HepG2 (cell line): Measurements from ENCODE around the gene IFT122. TPM values are rescaled to one million over a fixed set of nuclear protein-coding genes. Genes with fewer than 3 reads are reported as not detected.

ENCODE experiments used
- ATAC-seq: fragments of 200-7000 bp; cut with Tn5 transposase; 3 replicates; pipeline ENCODE4 v1.9.1; 2020; ENCODE audit warnings: mild to moderate bottlenecking, moderate library complexity
- BruUV-seq: library from RNA; stranded (reverse); fragments of 400-500 nt; replicated peaks from 2 replicates; lab custom pipeline; 2021; lab: Mats Ljungman, UMichigan
- CTCF ChIA-PET: fragments of 300-600 bp; formaldehyde crosslinking; extraction: SDS; loops from one replicate; lab custom pipeline; 2021; ENCODE audit warnings: low total read pairs, inconsistent platforms, low intra/inter-chr PET ratio; lab: Yijun Ruan, JAX
- POLR2A ChIA-PET: fragments of 350-600 bp; sonication (Branson Sonifier 250); formaldehyde crosslinking; loops from one replicate; lab custom pipeline; 2020; ENCODE audit warnings: antibody characterized with exemption, inconsistent platforms; lab: Yijun Ruan, JAX
- DNase-seq: peaks from one replicate; pipeline ENCODE4 v3.0.0-alpha.2; 2015; ENCODE audit warnings: low spot score
- FAIRE-seq: peaks from 3 replicates; lab custom pipeline; 2011; peaks lifted over from hg19 to GRCh38; lab: Jason Lieb, UNC
- H2AFZ ChIP-seq: one replicate; pipeline ENCODE4 v1.6.1; 2011; ENCODE audit warnings: low read length, inconsistent platforms
- H3K27ac ChIP-seq: fragments of 300-600 bp; 3 replicates; pipeline ENCODE4 v1.8.0; 2011; ENCODE audit warnings: mixed run types, mild to moderate bottlenecking, mixed read lengths, low read length, inconsistent platforms; ENCODE audit not compliant: insufficient read depth; ENCODE audit errors: extremely low read length
- H3K27me3 ChIP-seq, 2 experiments: fragments of 200-600 bp in 1 of 2; 2 replicates in 1 of 2; 3 replicates in 1 of 2; pipeline versions ENCODE4 v1.6.0 to v1.8.0; 2011; ENCODE audit warnings: low read length in 2 of 2, mild to moderate bottlenecking in 2 of 2, moderate library complexity in 2 of 2, inconsistent platforms in 1 of 2; ENCODE audit not compliant: insufficient read depth in 2 of 2, control insufficient read depth in 1 of 2
- H3K36me3 ChIP-seq, 2 experiments: fragments of 200-600 bp in 1 of 2; replicated peaks in 1 of 2; 2 replicates in 1 of 2; 3 replicates in 1 of 2; pipeline versions ENCODE4 v1.5.1 to v1.8.0; 2011; ENCODE audit warnings: low read length in 2 of 2, inconsistent platforms in 1 of 2; ENCODE audit not compliant: insufficient read depth in 2 of 2, control insufficient read depth in 1 of 2
- H3K4me1 ChIP-seq: 2 replicates; pipeline ENCODE4 v1.5.1; 2012; ENCODE audit warnings: low read length, inconsistent platforms; ENCODE audit not compliant: insufficient read depth
- H3K4me2 ChIP-seq: 2 replicates; pipeline ENCODE4 v1.6.0; 2011; ENCODE audit warnings: low read depth, low read length, inconsistent platforms
- H3K4me3 ChIP-seq, 3 experiments: fragments of 200-600 bp in 1 of 3; sonication (generic), shearing (Covaris generic) in 1 of 3; replicated peaks in 1 of 3; 2 replicates each; pipeline ENCODE4 v1.5.1; 2011 to 2016; ENCODE audit warnings: low read length in 3 of 3, inconsistent platforms in 2 of 3, low read depth in 2 of 3, mild to moderate bottlenecking in 2 of 3, control low read depth in 1 of 3, mixed read lengths in 1 of 3; ENCODE audit not compliant: insufficient read depth in 1 of 3
- H3K79me2 ChIP-seq: one replicate; pipeline ENCODE4 v1.6.1; 2011; ENCODE audit warnings: low read length, inconsistent platforms; ENCODE audit not compliant: insufficient read depth
- H3K9ac ChIP-seq: 2 replicates; pipeline ENCODE4 v1.6.0; 2011; ENCODE audit warnings: mild to moderate bottlenecking, low read depth, low read length, inconsistent platforms; ENCODE audit not compliant: insufficient read depth
- H3K9me3 ChIP-seq: 2 replicates; pipeline ENCODE4 v1.5.1; 2012; ENCODE audit warnings: mild to moderate bottlenecking, low read length
- H4K20me1 ChIP-seq: 2 replicates; pipeline ENCODE4 v1.6.0; 2011; ENCODE audit warnings: inconsistent platforms, mild to moderate bottlenecking, low read length, moderate library complexity; ENCODE audit not compliant: insufficient read depth
- KIAA2018 ChIP-seq: sonication (generic); formaldehyde crosslinking; IDR thresholded peaks from 2 replicates; pipeline ENCODE4 v1.5.0; 2020; ENCODE audit warnings: mild to moderate bottlenecking, missing genetic modification reagents, borderline replicate concordance
- MED13 ChIP-seq: sonication (generic); formaldehyde crosslinking; IDR thresholded peaks from 2 replicates; pipeline ENCODE4 v1.5.0; 2020; ENCODE audit warnings: missing genetic modification reagents
- SIN3A ChIP-seq: IDR thresholded peaks from 2 replicates; pipeline ENCODE4 v1.6.1; 2011; ENCODE audit warnings: low read depth, mild to moderate bottlenecking, control low read depth, low read length, borderline replicate concordance
- ZNF337 ChIP-seq: sonication (generic); formaldehyde crosslinking; IDR thresholded peaks from 2 replicates; pipeline ENCODE4 v1.5.1; 2020; ENCODE audit warnings: missing genetic modification reagents, low read depth, mild to moderate bottlenecking, borderline replicate concordance
- ZNF790 ChIP-seq: sonication (generic); formaldehyde crosslinking; IDR thresholded peaks from 2 replicates; pipeline ENCODE4 v1.8.0; 2022; ENCODE audit warnings: missing genetic modification reagents, mild to moderate bottlenecking, borderline replicate concordance
- ZSCAN5A ChIP-seq: sonication (generic); formaldehyde crosslinking; IDR thresholded peaks from 2 replicates; pipeline ENCODE4 v1.8.0; 2022; ENCODE audit warnings: mild to moderate bottlenecking, missing genetic modification reagents, borderline replicate concordance
- WGBS: methylation state at CpG from one replicate; pipeline ENCODE4 v1.1.6; 2017; ENCODE audit warnings: low lambda C conversion rate; 5-methylcytosine and 5-hydroxymethylcytosine counted together
- in situ Hi-C: cut with HindIII; loops from 2 replicates; pipeline ENCODE4 v1.10.0; 2017; ENCODE audit warnings: low pct_unique_long_range_greater_than_20kb; ENCODE audit not compliant: extremely low pct_ligation_motif_present
- intact Hi-C: fragments of 100-400 bp; cut with micrococcal nuclease; formaldehyde crosslinking; loops from one replicate; pipeline ENCODE4 v1.10.0; 2022; ENCODE audit not compliant: unreplicated experiment
- polyA plus RNA-seq, 8 experiments: library from polyadenylated mRNA; depleted of rRNA in 3 of 8; stranded (reverse) in 7 of 8; unstranded in 1 of 8; fragments of >200 nt; fragmentation: Illumina TruSeq in 4 of 8; extraction: Trizol in 4 of 8; gene quantifications; 2 replicates each; pipeline versions ENCODE4 v1.2.1 to v1.2.3, GENCODE V29; 2011 to 2016; ENCODE audit warnings: low read depth in 4 of 8, missing spikeins in 1 of 8, mixed read lengths in 1 of 8; ENCODE audit not compliant: insufficient read depth in 1 of 8
- total RNA-seq, 5 experiments: library from RNA; depleted of rRNA; stranded (reverse); fragments of >200 nt; fragmentation: Illumina TruSeq; extraction: Trizol; gene quantifications; 2 replicates each; pipeline ENCODE4 v1.2.3, GENCODE V29; 2016; ENCODE audit warnings: low read depth in 1 of 5

The IFT122 gene
- total and polyA plus RNA-seq, 2 of the 13 experiments (the other 11 are each of a cell fraction or from before 2014, with no cell fraction given): 10.1 to 10.3 TPM

GRCh38 chr3:129421236-129421883 is 18.7 kb upstream of the IFT122 start:
- Histone ChIP-seq H3K4me3 (no peak overlapping the region), H3K27ac (no peak overlapping the region), H3K4me1 (peaks cover 81% of the 10 kb centered on the region), H3K79me2 (no peaks in the 10 kb centered on the region), H3K9ac (no peak overlapping the region), H3K36me3 (no peaks in the 10 kb centered on the region), H3K27me3 (no peaks in the 10 kb centered on the region), H2AFZ (no peak overlapping the region), H3K9me3 (no peaks in the 10 kb centered on the region), H4K20me1 (no peaks in the 10 kb centered on the region), H3K4me2 (no peak overlapping the region)
- in situ Hi-C loops (no loop called here), intact Hi-C loops (no loop called here)
- BruUV-seq: no TSS peak
- FAIRE-seq: no peak
- TF ChIP-seq ZNF337 (CRISPR knock-in tag) (no peak), ZNF790 (CRISPR knock-in tag) (no peak), KIAA2018 (CRISPR knock-in tag) (no peak), MED13 (CRISPR knock-in tag) (no peak), ZSCAN5A (CRISPR knock-in tag) (no peak), SIN3A (no peak)
- no peak for ATAC-seq
- ChIA-PET POLR2A (interaction anchor here (1.7 kb wide), 1 partner anchor 9 kb away, joined by 3 read pairs; no protein-coding TSS in a partner anchor), CTCF (interaction anchor here (1.4 kb wide), 1 partner anchor 38 kb away, joined by 4 read pairs; no protein-coding TSS in a partner anchor)
- 82% methylated on average over 11 of the region's 12 CpGs for WGBS
- DNase-seq: no peak
